H1 (cell line): ENCODE results near the gene SEMA3F. TPM values are rescaled to one million over a fixed set of nuclear protein-coding genes. Genes with fewer than 3 reads are reported as not detected.
A peak's percentile ranks its signal among the peaks of the same experiment; 100 is the strongest.

Source experiments
- CTCF ChIA-PET: fragments of 300-600 bp; sonication (Branson Sonifier 250); formaldehyde crosslinking; loops from one replicate; lab custom pipeline; 2021; ENCODE audit not compliant: partially characterized antibody; lab: Charles Lee
- POLR2A ChIA-PET: fragments of 300-600 bp; sonication (Branson Sonifier 250); formaldehyde crosslinking; loops from one replicate; lab custom pipeline; 2021; ENCODE audit warnings: inconsistent platforms; ENCODE audit not compliant: partially characterized antibody; lab: Charles Lee
- DNase-seq, 2 experiments: peaks; one replicate each; pipeline versions ENCODE4 v3.0.0 to v3.0.0-alpha.2; 2010 to 2022; ENCODE audit warnings: low spot score in 2 of 2, low read depth in 1 of 2, mixed read lengths in 1 of 2
- FAIRE-seq: peaks from 2 replicates; lab custom pipeline; 2011; peaks lifted over from hg19 to GRCh38; lab: Jason Lieb, UNC
- H2AFZ ChIP-seq: 2 replicates; pipeline ENCODE4 v1.8.1; 2012; ENCODE audit warnings: low read length, inconsistent platforms
- H2AK5ac ChIP-seq: 2 replicates; pipeline ENCODE4 v1.6.1; 2013; ENCODE audit warnings: low read depth, low read length
- H2BK120ac ChIP-seq: replicated peaks from 2 replicates; pipeline ENCODE3; 2013; ENCODE audit warnings: low read depth, low read length, inconsistent platforms
- H2BK12ac ChIP-seq: 2 replicates; pipeline ENCODE4 v1.6.1; 2013; ENCODE audit warnings: low read depth, low read length
- H2BK15ac ChIP-seq: 2 replicates; pipeline ENCODE4 v1.6.1; 2013; ENCODE audit warnings: low read length
- H2BK20ac ChIP-seq: 2 replicates; pipeline ENCODE4 v1.6.1; 2013; ENCODE audit warnings: low read length
- H2BK5ac ChIP-seq: 2 replicates; pipeline ENCODE4 v1.6.1; 2013; ENCODE audit warnings: low read depth, low read length
- H3K14ac ChIP-seq: 2 replicates; pipeline ENCODE4 v1.6.1; 2013; ENCODE audit warnings: inconsistent platforms; ENCODE audit not compliant: insufficient read length
- H3K18ac ChIP-seq: 2 replicates; pipeline ENCODE4 v1.6.1; 2013; ENCODE audit warnings: low read length; ENCODE audit errors: extremely low read depth
- H3K23ac ChIP-seq: 2 replicates; pipeline ENCODE4 v1.6.1; 2013; ENCODE audit warnings: inconsistent platforms; ENCODE audit not compliant: insufficient read length
- H3K23me2 ChIP-seq: 2 replicates; pipeline ENCODE4 v1.6.1; 2013; ENCODE audit warnings: low read depth, low read length
- H3K27ac ChIP-seq: 2 replicates; pipeline ENCODE4 v1.6.1; 2011; ENCODE audit warnings: low read depth, low read length, inconsistent platforms
- H3K27me3 ChIP-seq, 4 experiments: replicated peaks in 1 of 4; 1 replicate in 1 of 4; 2 replicates in 3 of 4; pipeline versions ENCODE4 v1.6.1 to v1.8.1; 2011 to 2013; ENCODE audit warnings: low read length in 3 of 4, mild to moderate bottlenecking in 3 of 4, inconsistent platforms in 2 of 4, mixed read lengths in 2 of 4, moderate library complexity in 1 of 4; ENCODE audit not compliant: control insufficient read depth in 3 of 4, insufficient read depth in 3 of 4; ENCODE audit errors: extremely low read depth in 1 of 4
- H3K36me3 ChIP-seq, 4 experiments: 2 replicates each; pipeline versions ENCODE4 v1.6.1 to v1.8.1; 2011 to 2013; ENCODE audit warnings: mild to moderate bottlenecking in 4 of 4, low read length in 3 of 4, moderate library complexity in 2 of 4, control low read depth in 1 of 4, inconsistent platforms in 1 of 4; ENCODE audit not compliant: insufficient read depth in 4 of 4, control insufficient read depth in 2 of 4
- H3K4ac ChIP-seq: replicated peaks from 2 replicates; pipeline ENCODE3; 2013; ENCODE audit warnings: low read length, low read depth, mixed read lengths, inconsistent platforms; ENCODE audit not compliant: insufficient read length
- H3K4me1 ChIP-seq, 4 experiments: replicated peaks in 1 of 4; 1 replicate in 1 of 4; 2 replicates in 3 of 4; pipeline versions ENCODE4 v1.6.1 to v1.8.1; 2011 to 2013; ENCODE audit warnings: low read length in 3 of 4, inconsistent platforms in 2 of 4, mixed read lengths in 1 of 4; ENCODE audit not compliant: insufficient read depth in 4 of 4, control insufficient read depth in 3 of 4
- H3K4me2 ChIP-seq, 2 experiments: 2 replicates each; pipeline versions ENCODE4 v1.6.1 to v1.8.1; 2011 to 2013; ENCODE audit warnings: low read depth in 2 of 2, low read length in 2 of 2, control low read depth in 1 of 2, inconsistent platforms in 1 of 2, mild to moderate bottlenecking in 1 of 2; ENCODE audit not compliant: insufficient read depth in 1 of 2
- H3K4me3 ChIP-seq, 4 experiments: fragments of 200-600, 300-600 bp in 1 of 4; sonication (generic), shearing (Covaris generic), sonication (Bioruptor Twin) in 1 of 4; 2 replicates each; pipeline versions ENCODE4 v1.5.1 to v1.8.1; 2011 to 2016; ENCODE audit warnings: low read length in 4 of 4, low read depth in 3 of 4, control low read depth in 2 of 4, inconsistent platforms in 2 of 4, mild to moderate bottlenecking in 2 of 4, mixed read lengths in 1 of 4, moderate library complexity in 1 of 4; ENCODE audit not compliant: insufficient read depth in 2 of 4; ENCODE audit errors: extremely low read depth in 1 of 4
- H3K56ac ChIP-seq: replicated peaks from 2 replicates; pipeline ENCODE3; 2013; ENCODE audit warnings: low read depth, mild to moderate bottlenecking, mixed read lengths, low read length, inconsistent platforms; ENCODE audit not compliant: insufficient read length
- H3K79me1 ChIP-seq: 2 replicates; pipeline ENCODE4 v1.6.1; 2013; ENCODE audit warnings: low read depth, low read length, control low read depth
- H3K79me2 ChIP-seq, 2 experiments: 2 replicates each; pipeline versions ENCODE4 v1.6.1 to v1.8.1; 2012 to 2013; ENCODE audit warnings: low read length in 2 of 2, mild to moderate bottlenecking in 2 of 2, inconsistent platforms in 1 of 2; ENCODE audit not compliant: insufficient read depth in 2 of 2, control insufficient read depth in 1 of 2
- H3K9ac ChIP-seq, 4 experiments: replicated peaks in 1 of 4; 1 replicate in 1 of 4; 2 replicates in 3 of 4; pipeline versions ENCODE4 v1.6.1 to v1.8.1; 2011 to 2013; ENCODE audit warnings: low read depth in 3 of 4, low read length in 3 of 4, control low read depth in 2 of 4, mild to moderate bottlenecking in 2 of 4, moderate library complexity in 2 of 4, inconsistent platforms in 1 of 4; ENCODE audit errors: extremely low read depth in 1 of 4
- H3K9me3 ChIP-seq, 2 experiments: 2 replicates each; pipeline versions ENCODE4 v1.6.1 to v1.8.1; 2012 to 2013; ENCODE audit warnings: mild to moderate bottlenecking in 2 of 2, moderate library complexity in 2 of 2, control low read depth in 1 of 2, inconsistent platforms in 1 of 2, low read depth in 1 of 2, low read length in 1 of 2, mixed read lengths in 1 of 2; ENCODE audit not compliant: insufficient read depth in 2 of 2
- H4K20me1 ChIP-seq, 2 experiments: replicated peaks in 1 of 2; 2 replicates each; pipeline versions ENCODE3 to v1.8.1; 2011 to 2013; ENCODE audit warnings: inconsistent platforms in 2 of 2, low read length in 2 of 2, mild to moderate bottlenecking in 1 of 2; ENCODE audit not compliant: insufficient read depth in 2 of 2, control insufficient read depth in 1 of 2
- H4K5ac ChIP-seq: 2 replicates; pipeline ENCODE4 v1.6.1; 2013; ENCODE audit warnings: low read length, low read depth, mixed read lengths, inconsistent platforms; ENCODE audit not compliant: insufficient read length
- H4K8ac ChIP-seq: 2 replicates; pipeline ENCODE4 v1.8.0; 2013; ENCODE audit warnings: mild to moderate bottlenecking, moderate library complexity, low read length, inconsistent platforms; ENCODE audit not compliant: insufficient read depth; ENCODE audit errors: extremely low read depth
- H4K91ac ChIP-seq: replicated peaks from 2 replicates; pipeline ENCODE3; 2013; ENCODE audit warnings: low read length, mixed read lengths, inconsistent platforms; ENCODE audit not compliant: insufficient read length
- PHF8 ChIP-seq: fragments of 200-600 bp; sonication (generic); conservative IDR thresholded peaks from 2 replicates; pipeline ENCODE4 v1.7.1; 2012; ENCODE audit warnings: low read depth, mild to moderate bottlenecking, inconsistent platforms, low read length, moderate library complexity
- RFX5 ChIP-seq: IDR thresholded peaks from 2 replicates; pipeline ENCODE4 v1.6.1; 2011; ENCODE audit warnings: low read depth, low read length, improper control_type of control experiment, borderline replicate concordance
- SIX5 ChIP-seq: IDR thresholded peaks from 2 replicates; pipeline ENCODE4 v1.6.1; 2011; ENCODE audit warnings: mild to moderate bottlenecking, low read depth, low read length
- SP1 ChIP-seq: IDR thresholded peaks from 2 replicates; pipeline ENCODE4 v1.6.1; 2011; ENCODE audit warnings: low read depth, low read length
- SP4 ChIP-seq: IDR thresholded peaks from 2 replicates; pipeline ENCODE4 v1.6.1; 2012; ENCODE audit warnings: low read length, inconsistent platforms
- SRF ChIP-seq: IDR thresholded peaks from 2 replicates; pipeline ENCODE4 v1.6.1; 2011; ENCODE audit warnings: mild to moderate bottlenecking, low read depth, low read length, moderate library complexity
- TAF7 ChIP-seq: optimal IDR thresholded peaks from 2 replicates; pipeline ENCODE3; 2011; ENCODE audit warnings: low read depth, mild to moderate bottlenecking, inconsistent platforms, low read length, moderate library complexity, borderline replicate concordance
- TCF12 ChIP-seq: IDR thresholded peaks from 2 replicates; pipeline ENCODE4 v1.6.1; 2011; ENCODE audit warnings: low read depth, mild to moderate bottlenecking, low read length
- WGBS, 2 experiments: shearing (Covaris generic) in 1 of 2; methylation state at CpG; one replicate each; pipeline versions ENCODE4 v1.1.6 to v1.1.7; 2013 to 2015; ENCODE audit warnings: low lambda C conversion rate in 2 of 2, mixed read lengths in 2 of 2, inconsistent platforms in 1 of 2, low coverage in 1 of 2, missing lambda C conversion rate in 1 of 2; ENCODE audit not compliant: insufficient replicate concordance in 2 of 2, insufficient coverage in 1 of 2, insufficient read length in 1 of 2; ENCODE audit errors: extremely low coverage in 1 of 2, missing lambda C conversion rate in 1 of 2; 5-methylcytosine and 5-hydroxymethylcytosine counted together
- polyA plus RNA-seq, 7 experiments: library from polyadenylated mRNA; depleted of rRNA in 3 of 7; stranded (reverse) in 5 of 7; unstranded in 2 of 7; fragments of >200 nt in 5 of 7; fragments of 200-250 nt in 2 of 7; gene quantifications; 1 replicate in 5 of 7; 2 replicates in 1 of 7; 4 replicates in 1 of 7; pipeline versions ENCODE4 v1.2.1 to v1.2.3, GENCODE V29; 2011 to 2013; ENCODE audit warnings: missing spikeins in 2 of 7, mixed read lengths in 2 of 7
- total RNA-seq: library from RNA; stranded (reverse); fragmentation: NEBNext Ultra II Directional; extraction: Animal tissue kit (Norgen Biotek cat#: 25700); gene quantifications from 2 replicates; pipeline ENCODE4 v1.2.1, GENCODE V29; 2021
- TF ChIP-seq, protein P1 (sequence below): IDR thresholded peaks from 2 replicates; pipeline ENCODE4 v1.6.1; 2012; ENCODE audit warnings: inconsistent platforms

Gene SEMA3F
- total and polyA plus RNA-seq, 2 of the 8 experiments (the other 6 are each of a cell fraction or from before 2014, with no cell fraction given) = 20.3 to 37.0 TPM

DNA sequence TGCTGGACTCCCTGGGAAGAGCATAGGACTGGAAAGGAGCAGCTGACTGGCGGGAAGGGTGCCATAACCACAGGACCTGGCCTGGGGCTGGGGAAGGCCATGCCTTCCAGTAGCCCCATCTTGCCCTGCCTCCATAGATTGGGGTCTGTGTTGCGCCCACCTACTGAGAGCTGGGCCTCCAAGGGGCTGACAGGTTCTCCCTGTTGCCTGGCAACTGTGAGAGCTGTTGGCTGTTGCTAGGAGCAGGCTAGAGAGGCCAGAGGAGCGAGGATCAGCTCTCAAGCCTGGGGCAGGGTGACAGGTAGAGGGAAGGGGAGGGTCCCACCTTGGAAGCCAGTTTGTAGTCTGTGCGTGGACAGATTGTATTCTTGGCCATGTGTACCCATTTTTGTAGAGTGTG lies 78.1 kb downstream of the SEMA3F start:
- 83% methylated on average over 4 of the region's 4 CpGs; no CpG with 5 or more reads in 1 of the 2 experiments for WGBS, 2 experiments
- Histone ChIP-seq H3K23me2 (peaks cover 14% of the 10 kb centered on the region; the same call in 1 of the 2 replicates), H4K20me1 (peaks cover under 1 to 15% of the 10 kb centered on the region in 2 experiments), H3K56ac (no peak overlapping the region), H3K4me1 (peaks cover 0 to 24% (median 17%) of the 10 kb centered on the region in 4 experiments; a peak in 6 of 7 replicates), H3K14ac (no peak overlapping the region), H2AK5ac (no peak overlapping the region), H3K36me3 (no peaks in the 10 kb centered on the region), H2BK5ac (no peak overlapping the region), H3K79me2 (peaks cover 0 to 20% of the 10 kb centered on the region in 2 experiments; a peak in 2 of 4 replicates), H2BK15ac (no peak overlapping the region), H3K27ac (no peak overlapping the region), H2AFZ (no peak overlapping the region), H3K18ac (no peak overlapping the region), H4K91ac (no peak overlapping the region), H3K4me2 (no peak overlapping the region), H4K5ac (no peak overlapping the region), H3K9me3 (no peaks in the 10 kb centered on the region), H3K23ac (no peak overlapping the region), H3K79me1 (no peaks in the 10 kb centered on the region; the same call in 1 of the 2 replicates), H3K4me3 (no peak overlapping the region), H3K4ac (no peak overlapping the region), H3K9ac (no peak overlapping the region), H3K27me3 (no peaks in the 10 kb centered on the region; a peak in 1 of 7 replicates), H2BK20ac (no peak overlapping the region), H4K8ac (peak overlapping the region; percentile 51; the same call in 1 of the 2 replicates), H2BK12ac (no peak overlapping the region; the same call in 1 of the 2 replicates), H2BK120ac (no peak overlapping the region)
- FAIRE-seq (no peak), DNase-seq (no peak)
- TF ChIP-seq SRF = no peak
- no peak for TF ChIP-seq PHF8
- no peak for TF ChIP-seq TCF12
- TF ChIP-seq, protein P1, sequence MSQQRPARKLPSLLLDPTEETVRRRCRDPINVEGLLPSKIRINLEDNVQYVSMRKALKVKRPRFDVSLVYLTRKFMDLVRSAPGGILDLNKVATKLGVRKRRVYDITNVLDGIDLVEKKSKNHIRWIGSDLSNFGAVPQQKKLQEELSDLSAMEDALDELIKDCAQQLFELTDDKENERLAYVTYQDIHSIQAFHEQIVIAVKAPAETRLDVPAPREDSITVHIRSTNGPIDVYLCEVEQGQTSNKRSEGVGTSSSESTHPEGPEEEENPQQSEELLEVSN = no peak
- TF ChIP-seq RFX5 = no peak
- TF ChIP-seq SP4 = no peak
- no peak for TF ChIP-seq TAF7
- no peak for TF ChIP-seq SP1
- no peak for TF ChIP-seq SIX5
- POLR2A ChIA-PET = interaction anchor here (0.8 to 1.8 kb wide), 5 partner anchors 9 to 50 kb away, joined by 3 to 6 read pairs (median 6); no protein-coding TSS in a partner anchor
- CTCF ChIA-PET = interaction anchor here (0.6 to 53.5 kb wide), 6 partner anchors 12 to 53 kb away, joined by 3 to 2149 read pairs (median 62); partner anchors contain the start of genes GNAI2, GNAT1, LSMEM2 and SEMA3B
